ENCODE data around the gene RAB31. TPM values are rescaled to one million over a fixed set of nuclear protein-coding genes. Genes with fewer than 3 reads are reported as not detected.

RAB31 gene
- total RNA-seq, 1 experiment from 2014 or later: 12.9 TPM

Small RNAs within 50 kb of the gene (small RNA-seq; reads per million reads assigned to genes)
- 0 to 0.14 reads per million in 2 experiments for gene RN7SL862P
- gene RNA5SP449: 0 reads per million in 2 experiments

Other genes starting within 250 kb of the RAB31 start
- gene RALBP1, start 232.8 kb upstream of the RAB31 start, total RNA-seq (2014; rRNA removed; shearing (Covaris generic)): 51.6 and 57.1 TPM in 2 replicates
- 30.2 and 33.3 TPM in 2 replicates for gene PPP4R1, start 93.7 kb upstream of the RAB31 start, total RNA-seq (2014; rRNA removed; shearing (Covaris generic))
- not detected in 2 replicates for gene TXNDC2, start 177.7 kb downstream of the RAB31 start, total RNA-seq (2014; rRNA removed; shearing (Covaris generic))
- 329 and 333 TPM in 2 replicates for gene VAPA, start 205.7 kb downstream of the RAB31 start, total RNA-seq (2014; rRNA removed; shearing (Covaris generic))

Measured in SK-MEL-5 (cell line).